ENCODE measurements around the gene SALL2.
"Not testable (repeated sequence)": the region's sequence is repeated elsewhere in the genome, so short reads cannot be mapped to it uniquely, and the experiment has no call there.

Gene SALL2

GRCh38 chr14:21525962-21526671 lies at the start of gene SALL2:
Gene SALL2 (minus strand): TSS chr14:21526346. CDS start chr14:21526127, 219 bp downstream.
- peak; percentile 77 for DNase-seq

- DNase-seq, result no peak
These were observed 49.5 kb upstream of the SALL2 start for GRCh38 chr14:21575661-21576060.

DNA sequence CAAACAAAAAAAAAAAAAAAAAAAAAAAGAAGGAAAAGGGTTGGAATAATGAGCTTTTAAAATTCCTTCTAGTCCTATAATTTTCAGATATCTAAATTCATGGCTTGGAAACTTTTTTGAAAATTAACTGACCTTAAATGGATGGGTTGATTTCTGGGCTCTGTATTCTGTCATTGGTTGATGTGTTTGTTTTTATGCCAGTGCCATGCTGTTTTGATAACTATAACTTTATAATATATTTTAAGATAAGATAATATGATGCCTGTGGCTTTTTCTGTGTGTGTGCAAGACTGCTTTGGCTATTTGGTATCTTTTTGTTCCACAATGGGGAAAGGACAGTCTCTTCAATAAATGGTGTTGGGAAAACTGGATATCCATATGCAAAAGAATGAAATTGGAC lies 46.5 kb upstream of the SALL2 start:
- DNase-seq, result no peak

DNA sequence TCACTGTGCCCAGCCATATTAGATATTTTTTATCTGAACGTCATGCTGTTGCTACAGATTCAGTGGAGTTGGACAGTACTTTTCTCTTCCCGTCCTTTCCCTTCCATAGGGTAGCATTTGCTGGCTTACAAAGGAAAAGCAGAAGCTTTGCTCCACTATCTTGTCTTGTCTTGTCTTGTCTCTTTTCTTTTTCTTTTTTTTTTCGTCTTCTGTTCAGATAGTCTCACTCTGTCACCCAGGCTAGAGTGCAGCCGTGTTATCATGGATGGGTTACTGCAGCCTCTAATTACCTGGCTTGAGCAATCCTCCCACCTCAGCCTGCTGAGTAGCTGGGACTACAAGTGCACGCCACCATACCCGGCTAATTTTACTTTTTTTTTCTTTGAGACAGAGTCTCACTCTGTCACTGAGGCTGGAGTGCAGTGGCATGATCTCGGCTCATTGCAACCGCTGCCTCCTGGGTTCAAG lies 32.6 kb upstream of the SALL2 start:
- DNase-seq, result no peak

GRCh38 chr14:21557084-21557901 lies 31.1 kb upstream of the SALL2 start:
- peak; percentile 92 for DNase-seq

GRCh38 chr14:21556378-21557083 lies 30.4 kb upstream of the SALL2 start:
- no peak for DNase-seq

DNA sequence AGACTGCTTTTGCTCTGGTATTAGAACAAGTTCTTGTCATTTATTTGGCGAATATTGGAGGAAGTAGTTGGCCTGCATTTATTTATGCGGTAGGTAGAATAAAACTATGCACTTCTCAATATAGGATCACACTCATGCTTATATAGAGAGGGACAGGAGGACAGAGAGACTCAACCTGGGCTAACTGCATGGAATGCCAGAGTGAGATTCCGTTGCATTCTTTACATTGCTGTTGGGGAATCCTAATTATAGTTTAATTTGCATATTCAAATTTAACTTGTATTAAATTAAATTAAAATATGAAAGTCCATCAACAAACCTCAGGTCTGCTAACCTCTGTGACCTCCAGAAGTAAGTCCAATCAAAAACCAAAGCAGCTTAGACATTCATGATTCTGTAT lies 27.1 kb upstream of the SALL2 start:
- DNase-seq, result no peak

DNA sequence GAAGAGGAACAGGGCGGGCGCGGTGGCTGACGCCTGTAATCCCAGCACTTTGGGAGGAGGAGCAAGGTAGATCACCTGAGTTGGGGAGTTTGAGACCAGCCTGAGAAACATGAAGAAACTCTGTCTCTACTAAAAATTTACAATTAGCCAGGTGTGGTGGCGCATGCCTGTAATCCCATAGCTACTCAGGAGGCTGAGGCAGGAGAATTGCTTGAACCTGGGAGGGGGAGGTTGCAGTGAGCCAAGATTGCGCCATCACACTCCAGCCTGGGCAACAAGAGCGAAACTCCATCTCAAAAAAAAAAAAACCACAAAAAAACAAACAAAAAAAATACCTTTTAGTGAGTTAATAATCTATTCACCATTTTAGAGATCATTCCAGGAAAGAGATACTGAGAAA lies 18.4 kb upstream of the SALL2 start:
- DNase-seq, result not testable (repeated sequence)

- DNase-seq, result no peak
These were observed 17.8 kb upstream of the SALL2 start for GRCh38 chr14:21543963-21544362.

DNA sequence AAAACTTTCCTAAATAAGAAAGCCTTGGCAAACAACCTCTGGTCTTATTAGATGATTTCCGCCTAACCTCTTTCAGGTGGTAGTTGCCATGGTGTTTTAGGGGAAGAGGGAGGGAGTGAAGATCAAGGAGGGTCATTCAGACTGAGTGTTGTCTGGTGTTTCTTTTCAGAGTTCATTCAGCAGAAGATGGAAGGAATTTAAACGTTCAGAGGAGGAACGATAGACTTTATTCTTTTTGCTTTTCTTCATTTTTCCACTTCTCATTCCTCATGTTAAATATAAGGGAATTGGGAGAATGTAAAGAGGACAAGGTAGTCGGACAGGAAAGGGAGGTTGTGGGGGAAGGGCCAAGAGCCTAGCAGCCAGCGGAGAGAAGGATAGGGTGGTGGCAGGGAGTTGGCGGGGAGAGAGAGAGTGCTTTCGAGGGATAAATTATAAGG lies 17.4 kb upstream of the SALL2 start:
- no peak for DNase-seq

- no peak for DNase-seq
These were observed 15.4 kb upstream of the SALL2 start for GRCh38 chr14:21541413-21542074.

DNA sequence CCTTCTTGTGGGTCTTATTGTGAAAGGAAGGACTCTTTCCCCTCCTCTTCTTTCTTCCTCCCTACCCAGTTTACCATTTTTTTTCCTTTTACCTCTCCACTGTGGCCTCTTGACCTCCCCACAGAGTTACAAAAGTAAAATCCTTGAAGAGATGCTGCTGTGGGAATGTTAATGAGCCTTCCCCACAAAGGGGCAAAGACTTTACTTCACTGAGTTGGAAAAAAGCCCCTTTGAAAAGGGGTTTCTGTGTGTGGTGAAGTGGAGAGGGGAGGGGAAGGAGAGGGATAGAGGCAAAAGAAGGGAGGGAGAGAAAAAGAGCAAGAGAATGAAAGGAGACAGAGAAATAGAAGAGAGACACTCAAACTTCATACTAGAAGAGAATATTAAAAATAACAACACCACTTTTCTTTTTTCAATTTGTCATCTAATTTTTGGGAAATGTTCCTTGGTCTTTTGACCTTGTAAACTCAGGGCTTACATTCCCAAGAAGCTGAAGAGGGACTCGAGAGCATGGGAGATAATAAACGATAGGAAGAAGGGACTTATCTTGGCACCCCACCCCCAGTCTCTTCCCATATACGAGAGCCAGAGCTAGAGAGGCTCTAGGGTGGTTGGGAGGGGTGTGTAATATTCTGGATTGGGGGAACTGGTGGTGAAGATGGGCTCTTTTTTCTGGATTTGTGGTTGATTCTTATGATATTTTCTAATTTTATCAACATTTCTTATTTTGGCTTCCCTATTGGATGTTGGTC lies 13.2 kb upstream of the SALL2 start:
- no peak for DNase-seq

DNA sequence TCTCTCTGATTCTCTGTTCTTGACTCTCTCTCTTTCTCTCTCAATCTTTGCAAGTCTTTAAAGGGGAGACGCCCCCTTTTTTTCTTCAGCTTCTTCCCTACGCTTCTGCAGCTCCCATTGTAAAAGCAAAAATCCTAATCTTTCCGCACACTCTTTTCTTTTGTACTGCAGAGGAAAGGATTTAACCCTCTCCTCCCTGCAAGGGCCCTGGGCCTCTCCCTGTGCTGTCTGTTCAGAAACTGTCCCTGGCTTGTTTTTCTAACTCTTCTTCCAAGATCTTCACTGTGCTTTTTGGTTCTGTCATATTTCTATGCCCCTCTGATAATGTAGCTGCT lies 10.9 kb upstream of the SALL2 start:
- no peak for DNase-seq

- DNase-seq, result no peak
These were observed 10.4 kb upstream of the SALL2 start for GRCh38 chr14:21536418-21537089.

DNA sequence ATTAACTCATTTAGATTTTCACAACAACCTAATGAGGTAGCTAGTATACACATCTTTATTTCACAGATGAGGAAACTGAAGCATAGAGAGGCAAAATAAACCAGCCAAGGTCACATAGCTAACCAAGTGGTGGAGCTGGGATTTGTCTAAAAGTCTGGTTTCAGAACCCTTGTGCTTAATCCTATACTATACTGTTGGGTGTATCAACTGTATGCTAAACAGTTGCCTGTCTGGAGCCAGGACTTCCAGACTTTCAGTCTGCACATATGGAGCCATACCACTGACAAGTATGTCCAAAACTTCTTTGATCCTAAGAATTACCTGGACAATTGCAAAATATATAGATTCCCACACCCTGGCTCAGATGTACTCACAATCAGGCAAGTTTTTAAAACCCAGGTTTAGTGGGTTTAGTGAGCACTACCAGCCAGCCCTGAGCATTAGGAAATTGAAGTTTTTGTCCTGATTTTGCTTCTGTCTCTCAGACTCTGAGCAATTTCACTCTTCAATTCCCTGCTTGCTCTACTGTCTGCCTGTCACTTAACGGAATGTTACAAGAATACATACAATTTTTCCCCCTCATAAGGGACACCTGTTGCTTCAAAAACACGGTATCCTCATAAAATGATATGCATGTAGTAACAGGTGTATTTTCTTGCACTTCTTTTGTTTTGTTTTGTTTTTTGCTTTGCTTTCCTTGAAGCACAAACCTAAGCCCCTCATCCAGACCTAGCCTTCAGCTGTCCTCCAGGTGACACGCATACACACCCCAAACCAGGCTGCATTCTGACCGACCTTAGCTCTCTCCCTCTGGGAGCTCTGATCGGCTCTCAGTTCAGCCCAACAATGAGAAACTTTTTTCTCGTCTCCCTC lies 9.6 kb upstream of the SALL2 start:
- DNase-seq, result no peak

DNA sequence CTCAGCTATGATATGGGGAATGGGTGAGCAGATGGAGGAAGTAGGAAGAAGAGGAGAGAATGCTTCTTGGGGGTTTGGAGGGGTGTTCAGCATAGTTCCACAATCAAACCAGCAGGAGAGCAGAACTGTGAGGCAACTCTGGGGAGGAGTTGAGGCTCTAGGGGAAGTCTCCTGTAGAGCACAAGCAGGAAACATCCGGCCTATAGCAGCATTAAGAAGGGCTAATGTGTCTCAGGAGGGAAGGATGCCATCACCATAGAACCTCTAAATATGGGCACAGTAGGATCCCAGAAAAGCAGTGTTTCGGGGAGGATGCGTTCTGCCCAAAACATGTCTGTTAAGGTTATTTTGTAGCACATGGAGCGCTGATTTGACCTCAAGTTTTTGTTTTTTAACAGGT lies 8.4 kb upstream of the SALL2 start:
- no peak for DNase-seq

GRCh38 chr14:21533294-21533693 lies 7.1 kb upstream of the SALL2 start:
- no peak for DNase-seq

DNA sequence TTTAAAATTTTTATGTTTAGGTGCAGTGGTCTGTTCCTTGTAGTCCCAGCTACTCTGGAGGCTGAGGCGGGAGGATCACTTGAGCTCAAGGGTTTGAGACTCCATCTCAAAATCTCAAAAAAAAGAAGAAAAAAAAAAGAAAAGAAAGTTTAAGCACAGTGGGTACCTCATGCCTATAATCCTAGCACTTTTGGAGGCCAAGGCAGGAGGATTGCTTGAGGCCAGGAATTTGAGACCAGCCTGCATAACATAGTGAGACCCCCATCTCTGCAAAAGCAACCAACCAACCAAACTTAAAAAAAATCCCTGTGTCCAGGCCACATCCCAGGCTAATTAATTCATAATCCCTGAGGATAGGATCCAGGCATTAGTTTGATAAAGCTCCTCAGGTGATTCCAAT lies 3.4 kb upstream of the SALL2 start:
- DNase-seq, result no peak

GRCh38 chr14:21528381-21529348 lies 2.5 kb upstream of the SALL2 start:
- peak; percentile 32 for DNase-seq

GRCh38 chr14:21527318-21527679 lies 1.2 kb upstream of the SALL2 start:
- DNase-seq, result no peak
